Breast epithelium (tissue), 4 donors: ENCODE data around the gene CXCL9. TPM values are rescaled to one million over a fixed set of nuclear protein-coding genes. Genes with fewer than 3 reads are reported as not detected.
"Not testable (repeated sequence)": the region's sequence is repeated elsewhere in the genome, so short reads cannot be mapped to it uniquely, and the experiment has no call there.

Source experiments
- DNase-seq, 2 donors: peaks; one replicate each; pipeline ENCODE4 v3.0.0-alpha.2; 2019; ENCODE audit warnings: low spot score in 2 of 2
- H3K27ac ChIP-seq, 2 donors: fragments of 200-600 bp; sonication (generic) in 1 of 2; one replicate each; pipeline ENCODE4 v1.5.1; 2016 to 2019; ENCODE audit warnings: mild to moderate bottlenecking in 1 of 2
- H3K27me3 ChIP-seq, 2 donors: fragments of 200-600 bp; sonication (generic) in 1 of 2; one replicate each; pipeline versions ENCODE4 v1.5.1 to v1.6.0; 2017 to 2019; ENCODE audit warnings: control low read depth in 1 of 2, mild to moderate bottlenecking in 1 of 2
- H3K36me3 ChIP-seq: fragments of 200-600 bp; one replicate; pipeline ENCODE4 v1.5.1; 2019
- H3K4me1 ChIP-seq, 2 donors: fragments of 200-600 bp; sonication (generic); one replicate each; pipeline ENCODE4 v1.5.1; 2016 to 2019; ENCODE audit warnings: control low read depth in 1 of 2
- H3K4me3 ChIP-seq, 3 donors: fragments of 200-600 bp; sonication (generic); 1 replicate in 2 of 3; 2 replicates in 1 of 3; pipeline ENCODE4 v1.5.1; 2016 to 2019; ENCODE audit warnings: mild to moderate bottlenecking in 3 of 3, moderate library complexity in 2 of 3
- H3K9me3 ChIP-seq, 2 donors: fragments of 200-600 bp; sonication (generic) in 1 of 2; one replicate each; pipeline ENCODE4 v1.5.1; 2016 to 2019; ENCODE audit warnings: control low read depth in 1 of 2
- CTCF ChIP-seq, 3 donors: fragments of 450-650 bp; IDR thresholded peaks; one replicate each; pipeline ENCODE4 v1.5.1; 2016 to 2017; ENCODE audit warnings: antibody characterized with exemption in 3 of 3, mild to moderate bottlenecking in 3 of 3, moderate library complexity in 3 of 3
- POLR2A ChIP-seq: fragments of 450-650 bp; IDR thresholded peaks from one replicate; pipeline ENCODE4 v1.6.1; 2016; ENCODE audit warnings: antibody characterized with exemption, mild to moderate bottlenecking, moderate library complexity
- POLR2AphosphoS5 ChIP-seq, 3 donors: sonication (generic); formaldehyde crosslinking; IDR thresholded peaks; one replicate each; pipeline ENCODE4 v1.6.1; 2017; ENCODE audit warnings: antibody characterized with exemption in 3 of 3
- intact Hi-C: fragments of 100-400 bp; cut with DNase I; formaldehyde crosslinking; loops from one replicate; pipeline ENCODE4 v1.15.1; 2023; ENCODE audit warnings: low total_unique reads
- total RNA-seq, 3 donors: library from RNA; depleted of rRNA; stranded (reverse); fragments of >200 nt; gene quantifications; one replicate each; pipeline ENCODE4 v1.1.0, GENCODE V29; 2016

CXCL9 gene
- total RNA-seq, 3 donors from 2014 or later, result 2.3 to 2.7 TPM; not detected in 1

DNA sequence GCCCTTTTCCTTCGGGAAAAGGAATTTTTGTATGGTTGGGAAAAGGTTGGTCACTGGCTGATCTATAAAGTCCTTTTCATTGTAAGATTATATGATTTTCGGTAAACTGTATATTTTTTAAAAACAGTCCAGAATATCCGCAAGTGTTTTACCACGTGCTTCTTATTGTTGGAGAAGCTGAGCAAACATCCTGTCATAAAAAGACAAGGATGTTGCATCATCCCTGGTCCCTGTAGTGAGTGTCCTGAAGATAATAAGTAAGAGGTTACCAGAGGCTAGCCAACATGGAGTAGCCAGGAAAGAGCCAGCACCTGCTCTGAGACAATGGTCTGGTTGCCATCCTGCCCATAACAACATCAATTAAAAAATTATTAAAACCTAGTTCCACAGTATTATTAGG lies 5.1 kb downstream of the CXCL9 start:
- no peak for TF ChIP-seq POLR2AphosphoS5 (IDR thresholded peaks at IDR 0.05)
- no peak for TF ChIP-seq CTCF (IDR thresholded peaks at IDR 0.05)
- TF ChIP-seq POLR2A, result no peak
- Histone ChIP-seq H3K27ac (no peak overlapping the region), H3K4me1 (no peaks in the 10 kb centered on the region), H3K36me3 (no peaks in the 10 kb centered on the region), H3K9me3 (no peaks in the 10 kb centered on the region), H3K27me3 (no peaks in the 10 kb centered on the region), H3K4me3 (no peak overlapping the region)
- intact Hi-C loops, result no loop called here
- no peak for DNase-seq

- no peak for DNase-seq
- Histone ChIP-seq H3K9me3 (no peaks in the 10 kb centered on the region), H3K27me3 (no peaks in the 10 kb centered on the region), H3K4me3 (no peak overlapping the region), H3K4me1 (no peaks in the 10 kb centered on the region), H3K27ac (no peak overlapping the region), H3K36me3 (no peaks in the 10 kb centered on the region)
- TF ChIP-seq POLR2A (no peak), CTCF (IDR thresholded peaks at IDR 0.05) (no peak), POLR2AphosphoS5 (IDR thresholded peaks at IDR 0.05) (no peak)
- intact Hi-C loops, result no loop called here
These were observed 5.6 kb downstream of the CXCL9 start for GRCh38 chr4:76001700-76002099.

- Histone ChIP-seq H3K9me3 (no peaks in the 10 kb centered on the region), H3K36me3 (no peaks in the 10 kb centered on the region), H3K27ac (no peak overlapping the region), H3K4me3 (no peak overlapping the region), H3K4me1 (no peaks in the 10 kb centered on the region), H3K27me3 (no peaks in the 10 kb centered on the region)
- DNase-seq, result no peak
- TF ChIP-seq CTCF (IDR thresholded peaks at IDR 0.05) (no peak), POLR2AphosphoS5 (IDR thresholded peaks at IDR 0.05) (no peak), POLR2A (no peak)
- intact Hi-C loops, result no loop called here
These were observed 7.0 kb downstream of the CXCL9 start for GRCh38 chr4:76000279-76000678.

- not testable (repeated sequence) for H3K4me3 ChIP-seq, H3K9me3 ChIP-seq, H3K4me1 ChIP-seq, H3K27ac ChIP-seq, H3K36me3 ChIP-seq, DNase-seq, H3K27me3 ChIP-seq
- intact Hi-C loops, result loop anchor here (2.0 kb wide), 1 partner anchor 24 kb away; no protein-coding TSS in a partner anchor
These were observed 8.7 kb downstream of the CXCL9 start for GRCh38 chr4:75998525-75999147.

DNA sequence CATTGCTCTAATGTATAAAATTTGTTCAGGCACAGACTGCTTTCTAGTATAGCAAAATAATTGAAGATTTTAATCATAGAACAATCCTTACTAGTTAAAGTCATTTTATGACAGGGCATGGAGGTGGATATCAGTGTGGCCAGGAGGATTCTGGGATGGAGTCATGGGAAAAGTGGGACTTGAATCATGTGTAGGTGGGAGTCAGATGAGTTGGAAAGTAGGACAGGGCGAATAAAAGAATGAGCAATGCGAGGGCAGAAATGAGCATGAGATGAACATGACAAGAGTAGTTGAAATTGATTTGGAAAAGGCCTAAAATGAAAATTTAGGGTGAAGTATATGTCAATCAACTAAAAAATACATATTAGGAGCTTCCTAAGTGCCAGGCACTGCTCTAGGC lies 9.4 kb downstream of the CXCL9 start:
- no peak overlapping the region for H3K4me3 ChIP-seq
- no peak for TF ChIP-seq POLR2A
- no peak for TF ChIP-seq POLR2AphosphoS5 (IDR thresholded peaks at IDR 0.05)
- no peaks in the 10 kb centered on the region for H3K9me3 ChIP-seq
- DNase-seq, result no peak
- no peaks in the 10 kb centered on the region for H3K4me1 ChIP-seq
- intact Hi-C loops, result loop anchor here (2.0 kb wide), 1 partner anchor 23 kb away; no protein-coding TSS in a partner anchor
- no peaks in the 10 kb centered on the region for H3K36me3 ChIP-seq
- H3K27me3 ChIP-seq, result no peaks in the 10 kb centered on the region
- H3K27ac ChIP-seq, result no peak overlapping the region

GRCh38 chr4:75997081-75997480 lies 10.2 kb downstream of the CXCL9 start:
- Histone ChIP-seq H3K4me1 (no peaks in the 10 kb centered on the region), H3K4me3 (no peak overlapping the region), H3K9me3 (no peaks in the 10 kb centered on the region), H3K27ac (no peak overlapping the region), H3K27me3 (no peaks in the 10 kb centered on the region), H3K36me3 (no peaks in the 10 kb centered on the region)
- no peak for TF ChIP-seq POLR2AphosphoS5 (IDR thresholded peaks at IDR 0.05)
- TF ChIP-seq POLR2A, result no peak
- no peak for TF ChIP-seq CTCF (IDR thresholded peaks at IDR 0.05)
- no peak for DNase-seq
- intact Hi-C loops, result no loop called here
